ENCODE results near the gene BPIFB6.
A peak's percentile ranks its signal among the peaks of the same experiment; 100 is the strongest.

DNA sequence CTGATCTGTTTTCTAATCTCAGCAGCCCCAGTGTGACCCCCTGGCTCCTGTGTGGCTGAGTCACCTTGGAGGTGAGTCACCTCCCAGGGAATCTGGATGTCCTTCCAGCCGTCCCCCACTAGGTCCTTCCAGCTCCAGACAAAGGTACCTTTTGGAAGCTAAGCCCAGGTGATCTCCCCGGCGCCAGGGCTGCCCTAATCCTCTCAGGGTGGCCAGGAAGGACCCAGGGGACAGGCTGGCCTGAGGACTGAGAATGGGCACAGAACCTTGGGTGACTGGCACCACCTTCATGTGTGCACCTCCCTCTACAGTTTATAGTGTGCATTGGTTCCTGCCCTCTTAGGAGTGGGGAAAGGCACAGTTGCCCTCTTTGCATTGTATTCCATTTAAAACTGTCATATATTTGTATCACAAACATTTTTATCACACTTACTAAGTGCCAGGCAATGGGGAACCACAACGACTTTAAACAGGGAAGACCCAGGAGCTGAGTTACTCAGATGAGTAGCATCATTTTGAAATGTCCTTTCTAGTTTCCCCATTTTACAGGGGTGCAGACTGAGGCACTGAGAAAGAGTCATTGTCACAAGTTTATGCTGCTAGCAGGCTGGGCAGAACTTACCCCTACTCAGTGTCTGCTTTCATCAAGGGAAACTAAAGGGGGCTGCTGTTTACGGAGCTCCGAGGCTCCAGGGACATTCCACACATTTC lies 45.4 kb downstream of the BPIFB6 start:
- TF ChIP-seq CTCF (conservative IDR thresholded peaks at IDR 0.05; ENCODE audit: low read depth, low read length) (peak; percentile 51), EZH2 (IDR thresholded peaks at IDR 0.05; ENCODE audit: borderline replicate concordance, low read depth, low read length, poor library complexity, severe bottlenecking) (no peak)
